Gastrocnemius medialis (tissue), 4 donors: ENCODE measurements around the gene CBL. TPM values are rescaled to one million over a fixed set of nuclear protein-coding genes. Genes with fewer than 3 reads are reported as not detected.

Source experiments
- ATAC-seq, 2 donors: fragments of 150-250 bp; one replicate each; pipeline ENCODE4 v1.9.1; 2016
- DNase-seq, 2 donors: peaks; one replicate each; pipeline ENCODE4 v3.0.0-alpha.2; 2019
- H3K27ac ChIP-seq, 4 donors: fragments of 200-600 bp; sonication (generic); 1 replicate in 1 of 4; 2 replicates in 3 of 4; pipeline ENCODE4 v1.5.1; 2016 to 2018; ENCODE audit warnings: mild to moderate bottlenecking in 2 of 4, moderate library complexity in 1 of 4
- H3K27me3 ChIP-seq, 3 donors: fragments of 200-600 bp; sonication (generic) in 2 of 3; 1 replicate in 1 of 3; 2 replicates in 2 of 3; pipeline versions ENCODE4 v1.5.1 to v1.6.0; 2016 to 2019; ENCODE audit warnings: mild to moderate bottlenecking in 1 of 3, moderate library complexity in 1 of 3
- H3K36me3 ChIP-seq, 2 donors: fragments of 200-600 bp; sonication (generic) in 1 of 2; one replicate each; pipeline ENCODE4 v1.5.1; 2017 to 2018
- H3K4me1 ChIP-seq, 2 donors: fragments of 200-600 bp; sonication (generic) in 1 of 2; one replicate each; pipeline ENCODE4 v1.5.1; 2016 to 2017; ENCODE audit warnings: mild to moderate bottlenecking in 2 of 2
- H3K4me3 ChIP-seq, 4 donors: fragments of 200-600 bp; sonication (generic) in 3 of 4; 1 replicate in 1 of 4; 2 replicates in 3 of 4; pipeline ENCODE4 v1.5.1; 2016 to 2019; ENCODE audit warnings: mild to moderate bottlenecking in 2 of 4
- H3K9me3 ChIP-seq, 3 donors: fragments of 200-600 bp; sonication (generic) in 2 of 3; 1 replicate in 1 of 3; 2 replicates in 2 of 3; pipeline ENCODE4 v1.5.1; 2016 to 2019
- CTCF ChIP-seq, 5 experiments: fragments of 450-650 bp in 3 of 5; fragments of 200-600 bp in 2 of 5; sonication (generic) in 2 of 5; IDR thresholded peaks in 4 of 5; conservative IDR thresholded peaks in 1 of 5; 1 replicate in 4 of 5; 2 replicates in 1 of 5; pipeline ENCODE4 v1.5.1; 2016 to 2019; ENCODE audit warnings: antibody characterized with exemption in 5 of 5, mild to moderate bottlenecking in 3 of 5, moderate library complexity in 3 of 5
- POLR2A ChIP-seq, 2 donors: fragments of 450-650 bp; IDR thresholded peaks; one replicate each; pipeline ENCODE4 v1.6.1; 2017; ENCODE audit warnings: antibody characterized with exemption in 2 of 2, mild to moderate bottlenecking in 2 of 2, moderate library complexity in 2 of 2
- in situ Hi-C, 4 donors: fragments of 200-750 bp; cut with MboI; loops; one replicate each; pipeline versions ENCODE4 v1.15.0 to v1.8.0; 2017; ENCODE audit warnings: low sequenced_read_pairs in 4 of 4
- intact Hi-C: fragments of 100-400 bp; cut with DNase I; formaldehyde crosslinking; loops from one replicate; pipeline ENCODE4 v1.15.1; 2023; ENCODE audit warnings: low total_unique reads
- total RNA-seq, 4 donors: library from RNA; depleted of rRNA; stranded (reverse); fragments of >200 nt; gene quantifications; one replicate each; pipeline versions ENCODE4 v1.1.0 to v1.2.3, GENCODE V29; 2016

Gene CBL
- total RNA-seq, 4 donors from 2014 or later, result 3.0 to 6.7 (median 4.5) TPM

DNA sequence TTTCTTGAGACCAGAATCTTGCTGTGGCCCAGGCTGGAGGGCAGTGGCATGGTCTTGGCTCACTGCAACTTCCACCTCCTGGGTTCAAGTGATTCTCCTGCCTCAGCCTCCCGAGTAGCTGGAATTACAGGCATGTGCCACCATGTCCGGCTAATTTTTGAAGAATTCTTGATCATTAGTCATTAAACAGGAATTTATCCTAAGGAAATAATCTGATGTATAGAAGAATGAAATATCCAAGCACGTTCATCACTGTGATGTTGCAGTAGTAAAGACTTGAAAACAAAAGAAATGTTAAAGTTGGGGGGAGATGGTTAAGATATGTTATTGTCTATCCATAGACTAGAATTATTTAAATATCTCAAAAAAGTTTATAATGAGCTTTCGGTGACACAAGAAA lies 23.6 kb downstream of the CBL start:
- Histone ChIP-seq H3K4me3 (no peak overlapping the region), H3K27ac (no peak overlapping the region), H3K36me3 (peaks cover 0 to 20% of the 10 kb centered on the region in 2 donors), H3K27me3 (no peaks in the 10 kb centered on the region), H3K9me3 (no peaks in the 10 kb centered on the region), H3K4me1 (no peaks in the 10 kb centered on the region)
- DNase-seq (no peak), ATAC-seq (no peak)
- intact Hi-C loops (no loop called here), in situ Hi-C loops (no loop called here)
- TF ChIP-seq POLR2A (IDR thresholded peaks at IDR 0.05) (no peak), CTCF (IDR thresholded peaks at IDR 0.05 in 4 of 5, conservative IDR thresholded peaks at IDR 0.05 in 1 of 5) (no peak)

DNA sequence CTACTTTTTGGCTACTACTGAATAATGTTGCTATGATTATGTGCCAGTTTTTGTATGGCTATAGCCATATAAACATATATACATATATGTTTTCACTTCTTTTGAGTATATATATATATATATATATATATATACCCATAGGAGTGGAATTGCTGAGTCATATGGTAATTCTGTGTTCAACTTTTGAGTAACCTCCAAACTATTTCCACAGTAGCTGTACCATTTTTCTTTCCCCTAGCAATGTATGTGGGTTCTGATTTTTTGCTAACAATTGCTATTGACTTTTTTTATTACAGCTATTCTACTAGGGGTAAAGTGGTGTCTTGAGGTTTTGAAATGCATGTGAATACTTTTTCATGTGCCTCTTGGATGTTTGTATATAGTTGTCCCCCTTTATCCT lies 30.4 kb downstream of the CBL start:
- no peak for DNase-seq
- no peaks in the 10 kb centered on the region for H3K9me3 ChIP-seq
- TF ChIP-seq CTCF (IDR thresholded peaks at IDR 0.05 in 4 of 5, conservative IDR thresholded peaks at IDR 0.05 in 1 of 5), result no peak
- no peak for TF ChIP-seq POLR2A (IDR thresholded peaks at IDR 0.05)
- H3K27me3 ChIP-seq, result no peaks in the 10 kb centered on the region
- in situ Hi-C loops, result no loop called here
- intact Hi-C loops, result no loop called here
- H3K4me3 ChIP-seq, result no peak overlapping the region
- H3K36me3 ChIP-seq, result peaks cover 0 to 22% of the 10 kb centered on the region in 2 donors
- H3K4me1 ChIP-seq, result peaks cover 0 to 5% of the 10 kb centered on the region in 2 donors
- H3K27ac ChIP-seq, result no peak overlapping the region
- ATAC-seq, result no peak

- in situ Hi-C loops, result no loop called here
These were observed 30.8 kb downstream of the CBL start for GRCh38 chr11:119236891-119237290.

DNA sequence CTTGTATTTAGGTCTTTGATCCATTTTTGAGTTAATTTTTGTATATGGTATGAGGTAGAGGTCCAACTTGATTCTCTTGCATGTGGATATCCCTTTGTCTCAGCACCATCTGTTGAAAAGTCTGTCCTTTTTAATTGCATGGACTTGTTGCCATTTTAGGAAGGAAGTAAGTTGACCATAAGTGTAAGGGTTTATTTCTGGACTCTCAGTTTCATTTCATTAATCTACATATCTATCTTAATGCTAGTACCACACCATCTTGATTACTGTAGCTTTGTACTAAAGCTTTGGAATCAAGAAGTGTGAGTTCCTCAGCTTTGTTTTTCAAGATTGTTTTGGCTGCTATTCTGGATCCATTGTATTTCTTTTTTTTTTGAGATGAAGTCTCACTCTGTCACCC lies 31.4 kb downstream of the CBL start:
- peaks cover 0 to 5% of the 10 kb centered on the region in 2 donors for H3K4me1 ChIP-seq
- no peak for TF ChIP-seq CTCF (IDR thresholded peaks at IDR 0.05 in 4 of 5, conservative IDR thresholded peaks at IDR 0.05 in 1 of 5)
- in situ Hi-C loops, result no loop called here
- no peak overlapping the region for H3K27ac ChIP-seq
- intact Hi-C loops, result no loop called here
- peaks cover 0 to 19% of the 10 kb centered on the region in 2 donors for H3K36me3 ChIP-seq
- no peaks in the 10 kb centered on the region for H3K9me3 ChIP-seq
- ATAC-seq (no peak), DNase-seq (no peak)
- H3K27me3 ChIP-seq, result no peaks in the 10 kb centered on the region
- H3K4me3 ChIP-seq, result no peak overlapping the region

More at GRCh38 chr11:119236891-119237290, 30.8 kb downstream of the CBL start:
- intact Hi-C loops, result no loop called here
- no peak for DNase-seq
- Histone ChIP-seq H3K36me3 (peaks cover 0 to 22% of the 10 kb centered on the region in 2 donors), H3K27me3 (no peaks in the 10 kb centered on the region), H3K27ac (no peak overlapping the region), H3K4me1 (peaks cover 0 to 5% of the 10 kb centered on the region in 2 donors), H3K4me3 (no peak overlapping the region), H3K9me3 (no peaks in the 10 kb centered on the region)
- TF ChIP-seq POLR2A (IDR thresholded peaks at IDR 0.05), result no peak
- no peak for TF ChIP-seq CTCF (IDR thresholded peaks at IDR 0.05 in 4 of 5, conservative IDR thresholded peaks at IDR 0.05 in 1 of 5)
- ATAC-seq, result no peak
